Sciatic nerve (tissue), 2 donors: ENCODE results near the gene PNLIPRP1. TPM values are rescaled to one million over a fixed set of nuclear protein-coding genes. Genes with fewer than 3 reads are reported as not detected.

Source experiments
- ATAC-seq: fragments of 200-7000 bp; cut with Tn5 transposase; one replicate; pipeline ENCODE4 v1.9.1; 2020; ENCODE audit warnings: mild to moderate bottlenecking, moderate library complexity
- DNase-seq: peaks from one replicate; pipeline ENCODE4 v3.0.0-alpha.2; 2020; ENCODE audit warnings: low spot score
- intact Hi-C: fragments of 100-400 bp; cut with DNase I; formaldehyde crosslinking; loops from one replicate; pipeline ENCODE4 v1.14.2; 2022
- total RNA-seq: library from RNA; stranded (reverse); fragmentation: NEBNext Ultra II Directional; extraction: Animal tissue kit (Norgen Biotek cat#: 25700); gene quantifications from one replicate; pipeline ENCODE4 v1.2.1, GENCODE V29; 2021
- donor health status: DM: no; HTN: no; CAD: no.
- donor health status: DM: no; HTN: no; CAD: no.

PNLIPRP1 gene
- total RNA-seq = 1.2 TPM

- ATAC-seq = no peak
- DNase-seq = no peak
- intact Hi-C loops = no loop called here
Observed at GRCh38 chr10:116590590-116591444, at the start of gene PNLIPRP1. PNLIPRP1 (plus strand) TSS chr10:116590959; CDS start chr10:116591130, 171 bp downstream.

GRCh38 chr10:116542007-116542677, 48.6 kb upstream of the PNLIPRP1 start:
- ATAC-seq = no peak
- intact Hi-C loops = no loop called here
- DNase-seq = no peak

GRCh38 chr10:116545122-116545521, 45.6 kb upstream of the PNLIPRP1 start:
- DNase-seq (no peak), ATAC-seq (no peak)
- intact Hi-C loops = no loop called here

DNA sequence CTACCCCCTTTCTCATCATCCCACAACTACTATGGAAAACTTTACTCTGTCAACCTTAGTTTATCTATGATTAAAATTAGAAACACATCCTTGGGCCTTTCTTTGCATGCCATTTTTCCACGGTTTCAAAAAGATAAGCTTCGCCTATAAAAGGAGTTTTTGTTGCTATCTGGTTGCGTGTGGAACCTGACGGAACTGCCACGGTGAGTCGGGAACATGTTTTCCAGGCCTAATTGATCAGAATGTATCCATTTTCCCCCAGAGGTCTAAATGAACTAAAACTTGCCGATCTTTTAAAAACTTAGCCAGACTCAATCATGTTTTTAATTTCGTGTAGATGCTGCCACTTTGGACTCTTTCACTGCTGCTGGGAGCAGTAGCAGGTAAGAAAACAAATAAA, 45.0 kb upstream of the PNLIPRP1 start, which contains the start of gene PNLIP:
Gene PNLIP (plus strand): TSS at position 176 of the 400 bp plus-strand sequence. CDS start 162 bp downstream, at position 338.
- no peak for DNase-seq
- no peak for ATAC-seq
- intact Hi-C loops = no loop called here

DNA sequence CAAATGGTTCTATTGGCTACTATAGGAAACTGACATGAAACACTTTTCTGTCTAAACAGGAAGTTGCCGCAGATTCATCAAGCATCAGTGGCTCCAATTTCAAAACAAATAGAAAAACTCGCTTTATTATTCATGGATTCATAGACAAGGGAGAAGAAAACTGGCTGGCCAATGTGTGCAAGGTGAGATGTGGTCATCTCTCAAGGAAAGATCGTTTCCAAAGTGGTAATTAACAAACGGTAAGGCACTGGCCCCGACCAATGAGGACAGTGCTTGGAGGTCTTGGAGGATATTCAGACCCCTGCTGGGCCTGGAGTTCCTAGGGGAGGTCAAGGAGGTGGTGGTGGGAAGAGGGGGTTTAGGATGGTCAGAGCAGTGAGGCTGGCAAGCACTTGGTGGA, 42.5 kb upstream of the PNLIPRP1 start:
- intact Hi-C loops = no loop called here
- no peak for ATAC-seq
- no peak for DNase-seq

DNA sequence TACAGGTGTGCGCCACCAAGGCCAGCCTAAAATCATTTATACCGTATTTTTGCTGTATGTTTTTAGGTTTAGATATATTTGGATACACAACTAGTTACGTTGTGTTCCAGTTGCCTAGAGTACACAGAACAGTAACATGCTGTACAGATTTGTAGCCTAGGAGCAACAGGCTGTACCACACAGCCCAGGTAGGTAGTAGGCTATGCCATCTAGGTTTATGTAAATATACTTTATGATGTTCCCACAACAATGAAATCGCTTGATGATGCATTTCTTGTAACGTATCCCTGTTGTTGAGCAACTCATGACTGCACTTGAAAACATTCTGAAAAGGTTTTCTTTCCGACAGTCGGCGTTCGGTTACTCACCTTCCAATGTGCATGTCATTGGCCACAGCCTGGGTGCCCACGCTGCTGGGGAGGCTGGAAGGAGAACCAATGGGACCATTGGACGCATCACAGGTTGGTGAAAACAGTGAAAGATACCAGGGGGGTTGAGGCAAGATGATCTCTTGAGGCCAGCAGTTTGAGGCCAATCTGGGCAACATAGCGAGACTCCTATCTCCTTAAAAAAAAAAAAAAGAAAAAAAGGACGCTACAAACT, 37.3 kb upstream of the PNLIPRP1 start:
- no peak for DNase-seq
- intact Hi-C loops = no loop called here
- ATAC-seq = no peak

DNA sequence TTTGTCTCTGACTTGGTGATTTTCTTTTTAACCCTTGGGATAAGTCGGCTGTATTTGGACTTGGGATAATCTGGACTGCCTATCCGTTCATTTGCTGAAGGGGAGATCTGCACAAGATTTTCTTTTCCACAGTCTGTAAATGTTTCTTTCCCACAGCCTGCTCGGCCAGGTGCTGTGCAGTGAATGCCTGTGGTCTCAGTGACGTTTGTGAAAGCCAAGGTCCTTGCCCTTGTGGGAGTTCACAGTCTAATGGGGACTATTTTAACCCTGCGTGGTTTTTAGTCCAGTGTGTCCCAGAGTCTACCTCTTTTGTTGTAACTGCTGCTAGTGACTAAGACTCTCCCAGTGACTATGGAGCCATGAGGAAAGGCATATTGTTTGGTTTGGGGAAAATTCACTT, 36.1 kb upstream of the PNLIPRP1 start:
- intact Hi-C loops = no loop called here
- no peak for DNase-seq

DNA sequence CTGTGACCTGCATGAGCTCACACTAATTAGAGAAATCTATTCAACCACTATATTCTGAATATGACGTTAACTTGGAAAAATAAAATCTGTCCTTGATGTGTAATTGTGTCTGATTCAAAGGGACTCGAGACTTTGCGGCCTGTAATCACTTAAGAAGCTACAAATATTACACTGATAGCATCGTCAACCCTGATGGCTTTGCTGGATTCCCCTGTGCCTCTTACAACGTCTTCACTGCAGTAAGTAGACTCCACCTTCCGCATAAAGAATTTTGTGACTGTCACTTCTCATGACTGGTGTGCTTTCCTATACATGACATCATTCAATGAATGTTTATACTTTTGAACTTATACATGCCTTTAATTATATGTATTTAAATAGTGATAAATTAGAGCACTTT, 34.9 kb upstream of the PNLIPRP1 start:
- DNase-seq (no peak), ATAC-seq (no peak)
- intact Hi-C loops = no loop called here

More for the DNA sequence above, 36.1 kb upstream of the PNLIPRP1 start:
- ATAC-seq = no peak

DNA sequence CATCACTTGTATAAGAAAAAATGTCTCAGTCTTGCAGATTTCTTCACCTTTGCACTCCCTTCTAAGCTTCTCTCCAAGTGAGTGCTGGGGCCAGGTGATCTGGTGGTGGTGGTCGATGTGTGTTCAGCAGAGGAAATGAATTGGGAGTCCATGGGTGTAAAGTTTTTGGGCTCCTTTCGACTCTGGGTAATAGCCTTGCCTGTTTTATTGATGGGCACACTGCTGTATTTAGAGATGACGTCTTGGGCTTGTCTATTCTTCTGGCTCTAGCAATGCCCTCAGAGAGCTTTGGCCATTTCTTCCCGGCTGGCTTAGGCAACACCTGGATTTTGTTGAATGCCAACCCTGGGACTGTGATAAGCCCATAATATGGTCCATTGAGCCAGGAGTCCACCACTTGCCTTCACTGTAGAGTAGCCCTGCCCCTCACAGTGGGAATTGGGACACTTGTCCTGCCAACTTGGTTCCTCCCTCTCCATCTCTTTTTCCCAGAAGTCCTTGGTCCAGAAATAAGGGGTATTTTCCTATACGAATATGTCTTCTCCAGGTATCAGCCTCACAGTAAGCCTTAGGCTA, 33.4 kb upstream of the PNLIPRP1 start:
- intact Hi-C loops = no loop called here

GRCh38 chr10:116565534-116565933, 25.2 kb upstream of the PNLIPRP1 start:
- intact Hi-C loops = no loop called here
- ATAC-seq (no peak), DNase-seq (no peak)

More for the DNA sequence above, 33.4 kb upstream of the PNLIPRP1 start:
- no peak for ATAC-seq
- no peak for DNase-seq

GRCh38 chr10:116566932-116567331, 23.8 kb upstream of the PNLIPRP1 start:
- ATAC-seq (no peak), DNase-seq (no peak)
- intact Hi-C loops = no loop called here

GRCh38 chr10:116567335-116567734, 23.4 kb upstream of the PNLIPRP1 start:
- ATAC-seq = no peak
- no peak for DNase-seq
- intact Hi-C loops = no loop called here

- intact Hi-C loops = no loop called here
- DNase-seq (no peak), ATAC-seq (no peak)
Observed at GRCh38 chr10:116574797-116575196, 16.0 kb upstream of the PNLIPRP1 start.

- intact Hi-C loops = no loop called here
- ATAC-seq (no peak), DNase-seq (no peak)
Observed at GRCh38 chr10:116587878-116588591, 2.7 kb upstream of the PNLIPRP1 start.

- intact Hi-C loops = no loop called here
Observed at GRCh38 chr10:116588995-116589394, 1.8 kb upstream of the PNLIPRP1 start.

DNA sequence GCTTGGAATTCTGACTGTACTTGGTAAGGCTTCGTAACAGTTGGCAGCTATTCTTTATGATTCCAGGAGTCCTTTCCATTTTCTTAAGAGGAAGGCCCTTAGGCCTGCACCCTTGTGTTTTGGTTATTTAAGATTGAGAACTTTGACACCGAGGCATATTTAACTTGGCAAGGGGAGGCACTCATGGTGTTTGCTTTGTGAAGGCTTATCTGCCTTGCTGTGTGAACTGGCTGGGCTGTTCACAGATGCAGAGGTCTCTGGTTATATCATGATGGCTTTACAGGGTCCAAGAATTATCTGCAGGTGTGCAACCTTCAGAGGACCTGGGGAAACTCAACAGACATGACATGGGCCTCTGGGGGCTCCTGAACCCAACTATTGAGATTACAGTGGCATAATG, 833 bp upstream of the PNLIPRP1 start:
- DNase-seq (no peak), ATAC-seq (no peak)
- intact Hi-C loops = no loop called here

More at GRCh38 chr10:116588995-116589394, 1.8 kb upstream of the PNLIPRP1 start:
- ATAC-seq (no peak), DNase-seq (no peak)

- intact Hi-C loops = no loop called here
- DNase-seq (no peak), ATAC-seq (no peak)
Observed at GRCh38 chr10:116593139-116593740, 2.5 kb downstream of the PNLIPRP1 start.

GRCh38 chr10:116594525-116595035, 3.8 kb downstream of the PNLIPRP1 start:
- DNase-seq (no peak), ATAC-seq (no peak)
- intact Hi-C loops = loop anchor here (5.0 kb wide), 1 partner anchor 878 kb away; no protein-coding TSS in a partner anchor
